GM23338 (cell line): ENCODE results near the gene ERO1B.

ENCODE experiments used
- CREB1 ChIP-seq: fragments of 250-450 bp; sonication (Bioruptor Pico); IDR thresholded peaks from 2 replicates; pipeline ENCODE4 v1.5.0; 2020; ENCODE audit warnings: low read depth, mild to moderate bottlenecking, moderate library complexity
- CTCF ChIP-seq, 2 experiments: fragments of 200-600 bp in 1 of 2; sonication (generic) in 1 of 2; conservative IDR thresholded peaks; 2 replicates each; pipeline versions ENCODE4 v1.5.1 to v1.6.1; 2016 to 2017; ENCODE audit warnings: antibody characterized with exemption in 2 of 2, low read depth in 2 of 2, mild to moderate bottlenecking in 2 of 2, moderate library complexity in 1 of 2
- EZH2 ChIP-seq: fragments of 200-600 bp; sonication (generic); IDR thresholded peaks from one replicate; pipeline ENCODE4 v1.8.0; 2017; ENCODE audit warnings: antibody characterized with exemption, mild to moderate bottlenecking, low read depth; ENCODE audit not compliant: unreplicated experiment
- POLR2AphosphoS5 ChIP-seq: IDR thresholded peaks from 2 replicates; pipeline ENCODE4 v1.6.1; 2016; ENCODE audit warnings: antibody characterized with exemption, low read depth
- ZNF331 ChIP-seq: fragments of 250-450 bp; sonication (Bioruptor Pico); IDR thresholded peaks from 2 replicates; pipeline ENCODE4 v1.5.0; 2020; ENCODE audit warnings: low read depth, mild to moderate bottlenecking, moderate library complexity

GRCh38 chr1:236204039-236204438, 77.7 kb downstream of the ERO1B start:
- TF ChIP-seq CREB1 (CRISPR knock-in tag) (no peak), CTCF (conservative IDR thresholded peaks at IDR 0.05; ENCODE audit: low read depth in 2 of 2) (no peak), POLR2AphosphoS5 (no peak), ZNF331 (no peak), EZH2 (no peak)
